HEK293T (cell line): ENCODE measurements around the gene SLC16A3.

Experiments used
- CTCF ChIA-PET: fragments of 350-600 bp; formaldehyde crosslinking; extraction: SDS; loops from one replicate; lab custom pipeline; 2021; ENCODE audit warnings: antibody characterized with exemption, inconsistent platforms; lab: Yijun Ruan, JAX
- POLR2A ChIA-PET: fragments of 350-600 bp; formaldehyde crosslinking; extraction: SDS; loops from one replicate; lab custom pipeline; 2020; ENCODE audit warnings: antibody characterized with exemption, inconsistent platforms; lab: Yijun Ruan, JAX
- DNase-seq: peaks from one replicate; pipeline ENCODE4 v3.0.0; 2012; ENCODE audit warnings: mixed read lengths; ENCODE audit errors: extremely low spot score
- ARNT ChIP-seq: fragments of 450-650 bp; IDR thresholded peaks from 2 replicates; pipeline ENCODE4 v1.6.1; 2017; ENCODE audit warnings: mild to moderate bottlenecking
- BHLHE40 ChIP-seq: fragments of 450-650 bp; IDR thresholded peaks from 2 replicates; pipeline ENCODE4 v1.6.1; 2016; ENCODE audit warnings: mild to moderate bottlenecking, moderate library complexity, borderline replicate concordance
- CTBP1 ChIP-seq: fragments of 450-650 bp; IDR thresholded peaks from 2 replicates; pipeline ENCODE4 v1.6.1; 2016; ENCODE audit warnings: borderline replicate concordance
- ELF4 ChIP-seq: fragments of 450-650 bp; IDR thresholded peaks from 2 replicates; pipeline ENCODE4 v1.6.1; 2017; ENCODE audit warnings: antibody characterized with exemption
- FOXA1 ChIP-seq: fragments of 450-650 bp; IDR thresholded peaks from 2 replicates; pipeline ENCODE4 v1.6.1; 2016; ENCODE audit warnings: mild to moderate bottlenecking
- FOXK2 ChIP-seq: fragments of 450-650 bp; IDR thresholded peaks from 2 replicates; pipeline ENCODE4 v1.6.1; 2016; ENCODE audit warnings: mild to moderate bottlenecking
- FOXM1 ChIP-seq: fragments of 450-650 bp; IDR thresholded peaks from 2 replicates; pipeline ENCODE4 v1.6.1; 2017; ENCODE audit warnings: mild to moderate bottlenecking, borderline replicate concordance
- HDGF ChIP-seq: fragments of 450-650 bp; IDR thresholded peaks from 2 replicates; pipeline ENCODE4 v1.6.1; 2017; ENCODE audit warnings: antibody characterized with exemption, borderline replicate concordance
- L3MBTL2 ChIP-seq: fragments of 450-650 bp; conservative IDR thresholded peaks from 2 replicates; pipeline ENCODE4 v1.6.1; 2016; ENCODE audit warnings: mild to moderate bottlenecking
- LEF1 ChIP-seq: fragments of 450-650 bp; IDR thresholded peaks from 2 replicates; pipeline ENCODE4 v1.6.1; 2017; ENCODE audit warnings: mild to moderate bottlenecking, borderline replicate concordance
- NFRKB ChIP-seq: fragments of 450-650 bp; IDR thresholded peaks from 2 replicates; pipeline ENCODE4 v1.6.1; 2016; ENCODE audit warnings: mild to moderate bottlenecking, moderate library complexity
- PKNOX1 ChIP-seq: fragments of 450-650 bp; IDR thresholded peaks from 2 replicates; pipeline ENCODE4 v1.6.1; 2016
- SP1 ChIP-seq: fragments of 450-650 bp; IDR thresholded peaks from 2 replicates; pipeline ENCODE4 v1.6.1; 2017
- SUZ12 ChIP-seq: fragments of 450-650 bp; IDR thresholded peaks from 2 replicates; pipeline ENCODE4 v1.6.1; 2016; ENCODE audit warnings: mild to moderate bottlenecking
- TARDBP ChIP-seq: fragments of 450-650 bp; IDR thresholded peaks from 2 replicates; pipeline ENCODE4 v1.6.1; 2016
- ZNF384 ChIP-seq: fragments of 450-650 bp; IDR thresholded peaks from 2 replicates; pipeline ENCODE4 v1.6.1; 2016

SLC16A3 gene

GRCh38 chr17:82247856-82248671, 19.2 kb downstream of the SLC16A3 start:
- POLR2A ChIA-PET, result no interaction called here
- CTCF ChIA-PET, result no interaction called here
- no peak for DNase-seq
- no peak for TF ChIP-seq L3MBTL2
- TF ChIP-seq TARDBP, result no peak
- no peak for TF ChIP-seq FOXA1
- no peak for TF ChIP-seq SP1
- no peak for TF ChIP-seq NFRKB
- no peak for TF ChIP-seq HDGF
- TF ChIP-seq SUZ12, result no peak
- no peak for TF ChIP-seq FOXK2
- no peak for TF ChIP-seq ELF4
- TF ChIP-seq ARNT, result no peak
- TF ChIP-seq FOXM1, result no peak
- no peak for TF ChIP-seq CTBP1
- TF ChIP-seq LEF1, result no peak
- no peak for TF ChIP-seq ZNF384
- no peak for TF ChIP-seq BHLHE40
- TF ChIP-seq PKNOX1, result no peak

DNA sequence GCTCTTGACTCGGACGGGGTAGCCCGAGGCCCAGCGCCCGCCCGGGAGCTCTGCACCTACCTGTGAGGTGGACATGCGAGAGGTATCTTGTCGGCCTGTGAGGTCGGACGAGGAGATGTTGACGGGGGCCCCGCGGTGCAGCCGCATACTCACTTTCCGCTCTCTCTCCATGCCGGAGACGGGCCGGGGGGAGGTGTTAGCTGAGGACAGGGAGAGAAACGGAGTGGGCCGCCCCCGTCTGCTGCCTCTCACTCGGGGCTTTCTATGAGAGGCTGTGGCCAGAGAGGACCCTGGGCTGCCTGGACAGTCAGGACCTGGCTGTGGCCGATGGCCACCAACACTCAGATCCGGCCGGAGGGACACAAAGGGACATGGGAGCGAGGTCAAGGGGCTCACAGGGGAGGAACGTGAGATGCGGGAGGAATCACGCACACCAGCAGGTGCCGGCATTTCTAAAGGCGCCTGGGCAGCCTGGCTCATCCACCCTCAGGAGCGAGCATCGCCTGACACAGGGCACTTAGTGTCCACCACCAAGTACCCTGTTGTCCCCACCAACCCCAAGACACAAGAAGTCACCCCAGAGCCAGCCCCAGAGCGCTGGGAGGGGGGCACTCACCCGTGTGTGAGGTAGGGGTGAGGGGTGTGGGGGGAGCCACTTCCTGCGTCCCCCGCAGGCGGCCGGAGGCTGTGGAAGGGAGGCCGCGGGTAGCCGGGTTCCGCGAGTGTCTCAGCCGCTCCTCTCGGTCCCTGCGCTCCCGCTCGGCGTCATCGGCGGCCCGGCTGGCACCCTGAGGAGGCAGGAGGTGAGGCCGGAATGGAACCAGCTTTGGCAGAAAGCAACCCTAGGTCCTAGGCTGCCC, 20.2 kb downstream of the SLC16A3 start:
- DNase-seq, result no peak
- no peak for TF ChIP-seq HDGF
- TF ChIP-seq TARDBP, result no peak
- no peak for TF ChIP-seq NFRKB
- no peak for TF ChIP-seq LEF1
- TF ChIP-seq FOXA1, result no peak
- no peak for TF ChIP-seq FOXM1
- no peak for TF ChIP-seq FOXK2
- no peak for TF ChIP-seq SUZ12
- TF ChIP-seq ZNF384, result no peak
- TF ChIP-seq L3MBTL2, result no peak
- no peak for TF ChIP-seq PKNOX1
- no peak for TF ChIP-seq CTBP1
- TF ChIP-seq ARNT, result no peak
- CTCF ChIA-PET, result no interaction called here
- POLR2A ChIA-PET, result no interaction called here

DNA sequence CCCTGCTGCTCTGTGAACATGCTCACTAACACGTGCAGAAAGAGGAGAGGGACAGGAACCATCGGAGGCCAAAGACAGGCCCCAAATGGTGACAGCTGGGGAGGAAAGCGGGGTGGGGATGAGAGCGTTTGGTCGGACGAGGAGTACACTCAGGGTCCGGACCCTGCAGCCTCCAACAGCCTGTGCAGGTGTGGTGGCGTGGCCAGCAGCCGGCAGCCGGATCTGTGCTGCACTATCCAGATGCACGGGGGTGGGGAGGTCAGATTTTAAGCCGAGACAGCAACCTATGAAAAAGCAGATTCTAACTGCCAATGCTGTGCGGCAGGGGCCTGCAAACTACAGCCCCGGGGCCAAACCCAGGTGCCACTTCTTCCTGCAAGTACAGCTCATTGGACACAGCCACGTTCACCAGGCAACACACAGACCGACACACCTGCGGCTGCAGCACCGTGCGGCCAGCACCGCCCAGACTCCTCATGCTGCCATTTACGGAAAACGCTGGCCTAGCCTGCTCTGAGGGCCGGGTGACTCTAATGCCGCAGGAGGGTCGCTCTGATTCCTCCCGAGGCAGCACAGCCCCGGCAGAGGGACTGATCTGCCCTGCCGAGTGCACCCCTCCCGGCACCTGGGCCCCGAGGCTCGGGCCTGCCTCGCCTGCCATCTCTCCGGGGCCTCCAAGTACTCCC, 21.2 kb downstream of the SLC16A3 start:
- DNase-seq, result no peak
- POLR2A ChIA-PET, result interaction anchor here (0.5 to 1.1 kb wide), 2 partner anchors 12 to 19 kb away, joined by 3 to 4 read pairs; no protein-coding TSS in a partner anchor
- no peak for TF ChIP-seq ZNF384
- TF ChIP-seq SUZ12, result no peak
- no peak for TF ChIP-seq FOXA1
- TF ChIP-seq ELF4, result no peak
- TF ChIP-seq FOXK2, result no peak
- no peak for TF ChIP-seq CTBP1
- TF ChIP-seq BHLHE40, result no peak
- TF ChIP-seq LEF1, result no peak
- TF ChIP-seq NFRKB, result no peak
- no peak for TF ChIP-seq PKNOX1
- TF ChIP-seq ARNT, result no peak
- TF ChIP-seq TARDBP, result no peak
- TF ChIP-seq L3MBTL2, result no peak
- TF ChIP-seq HDGF, result no peak
- TF ChIP-seq SP1, result no peak
- no peak for TF ChIP-seq FOXM1
- CTCF ChIA-PET, result no interaction called here

GRCh38 chr17:82250868-82251500, 22.1 kb downstream of the SLC16A3 start:
- POLR2A ChIA-PET, result interaction anchor here (0.5 to 1.1 kb wide), 2 partner anchors 11 to 18 kb away, joined by 3 to 4 read pairs; no protein-coding TSS in a partner anchor
- CTCF ChIA-PET, result no interaction called here
- TF ChIP-seq HDGF, result no peak
- TF ChIP-seq SUZ12, result no peak
- no peak for TF ChIP-seq LEF1
- TF ChIP-seq NFRKB, result no peak
- no peak for TF ChIP-seq FOXM1
- TF ChIP-seq PKNOX1, result no peak
- no peak for TF ChIP-seq ZNF384
- no peak for TF ChIP-seq ARNT
- no peak for TF ChIP-seq TARDBP
- no peak for TF ChIP-seq BHLHE40
- TF ChIP-seq ELF4, result no peak
- no peak for TF ChIP-seq FOXK2
- TF ChIP-seq FOXA1, result no peak
- DNase-seq, result no peak
